BE2C (cell line): Measurements from ENCODE around the gene CLEC2L.

Source experiments
- DNase-seq: peaks from one replicate; pipeline ENCODE4 v3.0.0-alpha.2; 2020
- H3K27me3 ChIP-seq: fragments of 250-450 bp; sonication (Bioruptor Pico); 2 replicates; pipeline ENCODE4 v1.5.1; 2020; ENCODE audit warnings: mild to moderate bottlenecking
- H3K36me3 ChIP-seq: fragments of 250-450 bp; sonication (Bioruptor Pico); 2 replicates; pipeline ENCODE4 v1.5.1; 2020; ENCODE audit warnings: mild to moderate bottlenecking
- H3K4me1 ChIP-seq: fragments of 250-450 bp; sonication (Bioruptor Pico); 2 replicates; pipeline ENCODE4 v1.5.1; 2020
- H3K4me3 ChIP-seq: 2 replicates; pipeline ENCODE4 v1.5.1; 2011; ENCODE audit warnings: low read depth, low read length
- H3K9me3 ChIP-seq: fragments of 250-450 bp; sonication (Bioruptor Pico); 2 replicates; pipeline ENCODE4 v1.5.1; 2020
- CTCF ChIP-seq: IDR thresholded peaks from 2 replicates; pipeline ENCODE4 v1.5.1; 2012; ENCODE audit warnings: mild to moderate bottlenecking, low read depth, low read length

Gene CLEC2L

GRCh38 chr7:139525239-139525638, 1.8 kb downstream of the CLEC2L start:
- Histone ChIP-seq H3K36me3 (no peaks in the 10 kb centered on the region), H3K4me3 (no peak overlapping the region), H3K9me3 (no peaks in the 10 kb centered on the region), H3K27me3 (peaks cover 28% of the 10 kb centered on the region), H3K4me1 (no peaks in the 10 kb centered on the region)
- TF ChIP-seq CTCF: no peak
- DNase-seq: no peak

- no peak for TF ChIP-seq CTCF
- Histone ChIP-seq H3K36me3 (no peaks in the 10 kb centered on the region), H3K27me3 (peaks cover 28% of the 10 kb centered on the region), H3K9me3 (no peaks in the 10 kb centered on the region), H3K4me3 (no peak overlapping the region), H3K4me1 (no peaks in the 10 kb centered on the region)
- no peak for DNase-seq
Measured at GRCh38 chr7:139525750-139526149, 2.3 kb downstream of the CLEC2L start.

GRCh38 chr7:139526578-139527544, 3.4 kb downstream of the CLEC2L start:
- no peak for TF ChIP-seq CTCF
- Histone ChIP-seq H3K36me3 (no peaks in the 10 kb centered on the region), H3K4me3 (no peak overlapping the region), H3K9me3 (no peaks in the 10 kb centered on the region), H3K4me1 (no peaks in the 10 kb centered on the region), H3K27me3 (peaks cover 27% of the 10 kb centered on the region)
- DNase-seq: no peak

GRCh38 chr7:139531094-139531493, 7.6 kb downstream of the CLEC2L start:
- no peak for TF ChIP-seq CTCF
- Histone ChIP-seq H3K9me3 (no peaks in the 10 kb centered on the region), H3K36me3 (no peaks in the 10 kb centered on the region), H3K27me3 (no peaks in the 10 kb centered on the region), H3K4me1 (no peaks in the 10 kb centered on the region), H3K4me3 (no peak overlapping the region)
- DNase-seq: no peak

GRCh38 chr7:139532636-139533155, 9.2 kb downstream of the CLEC2L start:
- DNase-seq: no peak
- H3K4me3 ChIP-seq: no peak overlapping the region
- H3K4me1 ChIP-seq: no peaks in the 10 kb centered on the region
- H3K36me3 ChIP-seq: no peaks in the 10 kb centered on the region
- TF ChIP-seq CTCF: no peak
- no peaks in the 10 kb centered on the region for H3K27me3 ChIP-seq
- no peaks in the 10 kb centered on the region for H3K9me3 ChIP-seq

GRCh38 chr7:139534096-139534495, 10.6 kb downstream of the CLEC2L start:
- Histone ChIP-seq H3K4me3 (no peak overlapping the region), H3K36me3 (no peaks in the 10 kb centered on the region), H3K27me3 (no peaks in the 10 kb centered on the region), H3K9me3 (no peaks in the 10 kb centered on the region), H3K4me1 (no peaks in the 10 kb centered on the region)
- no peak for DNase-seq
- TF ChIP-seq CTCF: no peak
